ENCODE results near the gene CT45A2. TPM values are rescaled to one million over a fixed set of nuclear protein-coding genes. Genes with fewer than 3 reads are reported as not detected.
"Not testable (repeated sequence)": the region's sequence is repeated elsewhere in the genome, so short reads cannot be mapped to it uniquely, and the experiment has no call there.

The CT45A2 gene, protein sequence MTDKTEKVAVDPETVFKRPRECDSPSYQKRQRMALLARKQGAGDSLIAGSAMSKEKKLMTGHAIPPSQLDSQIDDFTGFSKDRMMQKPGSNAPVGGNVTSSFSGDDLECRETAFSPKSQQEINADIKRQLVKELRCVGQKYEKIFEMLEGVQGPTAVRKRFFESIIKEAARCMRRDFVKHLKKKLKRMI
- not detected for total RNA-seq
- long read RNA-seq = 0 reads

GRCh38 chrX:135819912-135820311 is at the start of gene CT45A2:
CT45A2 (minus strand) TSS chrX:135820012; CDS start chrX:135816265, 3,747 bp downstream.
- DNase-seq (ENCODE audit: low spot score); intact Hi-C loops (cut with DNase I): not testable (repeated sequence)

- DNase-seq (ENCODE audit: low spot score); intact Hi-C loops (cut with DNase I): not testable (repeated sequence)
Observed at GRCh38 chrX:135854438-135854837, 34.6 kb upstream of the CT45A2 start, which contains the start of gene CT45A8. CT45A8 (minus strand) TSS chrX:135854538; CDS start chrX:135850783, 3,755 bp downstream.

DNA sequence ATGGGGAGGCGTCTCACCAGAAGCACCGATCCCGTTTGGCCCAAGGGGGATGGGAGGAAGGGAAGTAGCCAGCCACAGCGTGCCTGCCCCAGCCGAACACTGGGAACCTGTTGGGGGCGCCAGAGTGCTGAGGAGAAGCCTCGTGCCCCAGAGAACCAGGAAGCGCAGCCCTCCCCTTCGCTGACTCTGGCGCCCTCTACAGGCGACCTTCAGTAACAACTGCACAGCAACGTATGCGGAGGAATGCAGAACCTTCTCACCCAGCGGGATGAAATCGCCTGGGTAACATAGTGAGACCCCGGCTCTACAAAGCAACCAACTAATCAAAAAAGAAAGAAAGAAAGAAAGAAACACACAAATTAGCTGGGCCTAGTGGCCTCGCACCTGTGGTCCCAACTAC is 17.4 kb upstream of the CT45A2 start, which contains the start of gene CT45A7:
Gene CT45A7, minus strand, starts transcription at position 101 of the 400 bp plus-strand sequence. CDS start 3,747 bp downstream, outside the sequence.
- intact Hi-C loops (cut with DNase I); DNase-seq (ENCODE audit: low spot score): not testable (repeated sequence)

GRCh38 chrX:135802687-135803086 is 17.1 kb downstream of the CT45A2 start, which contains the start of gene CT45A6:
CT45A6 (minus strand) TSS chrX:135802787; CDS start chrX:135798993, 3,794 bp downstream.
- DNase-seq (ENCODE audit: low spot score); intact Hi-C loops (cut with DNase I): not testable (repeated sequence)

GRCh38 chrX:135785403-135785802 is 34.4 kb downstream of the CT45A2 start, which contains the start of gene CT45A5:
CT45A5 (minus strand) TSS chrX:135785503; CDS start chrX:135781729, 3,774 bp downstream.
- DNase-seq (ENCODE audit: low spot score); intact Hi-C loops (cut with DNase I): not testable (repeated sequence)

DNA sequence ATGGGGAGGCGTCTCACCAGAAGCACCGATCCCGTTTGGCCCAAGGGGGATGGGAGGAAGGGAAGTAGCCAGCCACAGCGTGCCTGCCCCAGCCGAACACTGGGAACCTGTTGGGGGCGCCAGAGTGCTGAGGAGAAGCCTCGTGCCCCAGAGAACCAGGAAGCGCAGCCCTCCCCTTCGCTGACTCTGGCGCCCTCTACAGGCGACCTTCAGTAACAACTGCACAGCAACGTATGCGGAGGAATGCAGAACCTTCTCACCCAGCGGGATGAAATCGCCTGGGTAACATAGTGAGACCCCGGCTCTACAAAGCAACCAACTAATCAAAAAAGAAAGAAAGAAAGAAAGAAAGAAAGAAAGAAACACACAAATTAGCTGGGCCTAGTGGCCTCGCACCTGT is 51.7 kb downstream of the CT45A2 start, which contains the start of gene CT45A3:
Gene CT45A3, minus strand, starts transcription at position 101 of the 400 bp plus-strand sequence. CDS start 3,747 bp downstream, outside the sequence.
- DNase-seq (ENCODE audit: low spot score); intact Hi-C loops (cut with DNase I): not testable (repeated sequence)

Other genes starting within 250 kb of the CT45A2 start
- gene CT45A1, start 106.4 kb downstream of the CT45A2 start, total RNA-seq = not detected
- not detected for gene CT45A3, start 51.8 kb downstream of the CT45A2 start, total RNA-seq
- gene CT45A5, start 34.5 kb downstream of the CT45A2 start, total RNA-seq = not detected
- not detected for gene CT45A6, start 17.2 kb downstream of the CT45A2 start, total RNA-seq
- gene CT45A7, start 17.3 kb upstream of the CT45A2 start, total RNA-seq = not detected
- gene CT45A8, start 34.5 kb upstream of the CT45A2 start, total RNA-seq = not detected
- not detected for gene CT45A9, start 51.8 kb upstream of the CT45A2 start, total RNA-seq
- gene CT45A10, start 73.4 kb upstream of the CT45A2 start, total RNA-seq = not detected
- gene SAGE1, start 73.7 kb upstream of the CT45A2 start, total RNA-seq = not detected
- 29.5 TPM for gene MMGT1, start 154.0 kb upstream of the CT45A2 start, total RNA-seq
- 12.5 TPM for gene SLC9A6, start 165.4 kb upstream of the CT45A2 start, total RNA-seq